ACC112 (cell line): ENCODE measurements around the gene ADPRHL1.

ENCODE experiments used
- H2AFZ ChIP-seq: fragments of 200-600 bp; sonication (generic); one replicate; pipeline ENCODE4 v1.6.0; 2017; ENCODE audit warnings: antibody characterized with exemption, low read length; ENCODE audit not compliant: unreplicated experiment
- H3K27ac ChIP-seq: fragments of 200-600 bp; sonication (generic); 2 replicates; pipeline ENCODE4 v1.5.1; 2014; ENCODE audit warnings: low read depth, mild to moderate bottlenecking, antibody characterized with exemption, low read length, moderate library complexity
- H3K27me3 ChIP-seq: fragments of 200-600 bp; sonication (generic); 2 replicates; pipeline ENCODE4 v1.6.1; 2014; ENCODE audit warnings: mild to moderate bottlenecking, antibody characterized with exemption, low read length, moderate library complexity, mixed read lengths; ENCODE audit not compliant: insufficient read depth
- H3K36me3 ChIP-seq: fragments of 200-600 bp; sonication (generic); 2 replicates; pipeline ENCODE4 v1.6.1; 2016; ENCODE audit warnings: mild to moderate bottlenecking, antibody characterized with exemption, low read length, moderate library complexity, mixed read lengths; ENCODE audit not compliant: insufficient read depth
- H3K4me1 ChIP-seq: fragments of 200-600 bp; sonication (generic); one replicate; pipeline ENCODE4 v1.6.1; 2016; ENCODE audit warnings: low read length, mixed read lengths; ENCODE audit not compliant: insufficient read depth, unreplicated experiment, control insufficient read depth
- H3K4me3 ChIP-seq: fragments of 200-600 bp; sonication (generic); 2 replicates; pipeline ENCODE4 v1.5.1; 2014; ENCODE audit warnings: mild to moderate bottlenecking, low read depth, low read length
- H3K79me2 ChIP-seq: fragments of 200-600 bp; sonication (generic); one replicate; pipeline ENCODE4 v1.6.0; 2016; ENCODE audit warnings: low read length; ENCODE audit not compliant: control insufficient read depth, unreplicated experiment, insufficient read depth

The ADPRHL1 gene

DNA sequence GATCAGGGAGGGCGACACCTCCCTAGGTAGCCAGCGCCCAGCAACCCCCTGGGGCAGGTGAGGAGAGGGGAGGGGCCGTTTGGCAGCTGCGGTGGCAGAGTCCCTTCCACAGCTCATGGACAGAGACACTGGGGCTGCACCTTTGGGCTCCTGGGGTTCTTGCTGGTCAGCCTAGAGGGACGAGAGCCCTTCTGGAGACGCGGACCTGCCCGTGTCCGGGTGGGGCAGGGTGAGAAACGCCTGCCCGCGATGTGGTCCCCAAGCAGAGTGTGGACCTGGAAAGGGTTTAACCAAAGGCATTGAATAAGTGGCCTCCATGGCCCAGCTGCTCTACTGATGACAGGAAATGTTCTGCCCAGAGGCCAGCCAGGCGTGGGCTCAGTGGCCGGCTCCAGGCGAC, 38.3 kb downstream of the ADPRHL1 start:
- no peak overlapping the region for H3K27ac ChIP-seq
- H3K27me3 ChIP-seq: no peaks in the 10 kb centered on the region
- no peak overlapping the region for H3K4me3 ChIP-seq
- H3K4me1 ChIP-seq: peaks cover 19% of the 10 kb centered on the region
- no peak overlapping the region for H2AFZ ChIP-seq
- no peaks in the 10 kb centered on the region for H3K36me3 ChIP-seq
- H3K79me2 ChIP-seq: no peaks in the 10 kb centered on the region

DNA sequence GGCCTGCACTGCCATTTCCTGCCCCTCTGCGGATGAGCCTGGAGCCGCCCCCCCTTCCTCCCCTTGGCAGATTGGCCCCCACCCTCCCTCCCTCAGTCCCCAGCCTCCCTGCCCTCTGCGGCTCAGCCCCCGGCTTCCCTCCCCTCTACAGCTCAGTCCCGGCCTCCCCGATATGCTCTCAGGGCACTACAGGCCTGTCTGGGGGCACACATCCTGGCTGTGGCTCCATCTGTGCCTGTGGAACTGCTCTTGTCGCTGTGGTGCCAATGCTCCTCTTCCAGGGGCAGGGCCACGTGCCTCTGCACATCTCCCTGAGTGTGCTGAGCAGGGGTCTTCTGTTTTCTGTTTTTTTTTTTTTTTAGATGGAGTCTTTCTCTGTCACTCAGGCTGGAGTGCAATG, 39.0 kb downstream of the ADPRHL1 start:
- Histone ChIP-seq H2AFZ (no peak overlapping the region), H3K27ac (no peak overlapping the region), H3K36me3 (no peaks in the 10 kb centered on the region), H3K4me1 (peaks cover 21% of the 10 kb centered on the region), H3K4me3 (no peak overlapping the region), H3K79me2 (no peaks in the 10 kb centered on the region), H3K27me3 (no peaks in the 10 kb centered on the region)

DNA sequence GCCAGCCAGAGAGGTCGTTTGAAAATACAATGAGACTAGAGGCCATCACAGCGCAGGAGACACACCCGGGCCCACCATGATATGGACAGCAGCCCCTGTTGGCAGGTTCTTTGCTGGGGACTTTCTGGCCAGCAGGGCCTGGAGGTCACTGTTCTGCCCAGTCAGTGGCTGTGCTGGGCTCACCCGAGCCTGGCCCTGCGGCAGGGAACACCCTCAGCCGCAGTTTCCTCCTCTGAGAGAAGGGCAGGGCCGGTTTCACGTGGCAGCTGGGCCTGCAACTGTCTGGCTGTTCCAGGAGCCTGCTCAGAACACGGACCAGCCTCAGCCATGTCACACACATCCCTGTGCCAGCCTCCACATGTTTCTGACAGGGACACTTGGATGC, 39.4 kb downstream of the ADPRHL1 start:
- no peaks in the 10 kb centered on the region for H3K36me3 ChIP-seq
- no peak overlapping the region for H3K27ac ChIP-seq
- H2AFZ ChIP-seq: peak overlapping the region; percentile 45
- H3K4me3 ChIP-seq: no peak overlapping the region
- H3K4me1 ChIP-seq: peaks cover 21% of the 10 kb centered on the region
- no peaks in the 10 kb centered on the region for H3K79me2 ChIP-seq
- H3K27me3 ChIP-seq: no peaks in the 10 kb centered on the region

DNA sequence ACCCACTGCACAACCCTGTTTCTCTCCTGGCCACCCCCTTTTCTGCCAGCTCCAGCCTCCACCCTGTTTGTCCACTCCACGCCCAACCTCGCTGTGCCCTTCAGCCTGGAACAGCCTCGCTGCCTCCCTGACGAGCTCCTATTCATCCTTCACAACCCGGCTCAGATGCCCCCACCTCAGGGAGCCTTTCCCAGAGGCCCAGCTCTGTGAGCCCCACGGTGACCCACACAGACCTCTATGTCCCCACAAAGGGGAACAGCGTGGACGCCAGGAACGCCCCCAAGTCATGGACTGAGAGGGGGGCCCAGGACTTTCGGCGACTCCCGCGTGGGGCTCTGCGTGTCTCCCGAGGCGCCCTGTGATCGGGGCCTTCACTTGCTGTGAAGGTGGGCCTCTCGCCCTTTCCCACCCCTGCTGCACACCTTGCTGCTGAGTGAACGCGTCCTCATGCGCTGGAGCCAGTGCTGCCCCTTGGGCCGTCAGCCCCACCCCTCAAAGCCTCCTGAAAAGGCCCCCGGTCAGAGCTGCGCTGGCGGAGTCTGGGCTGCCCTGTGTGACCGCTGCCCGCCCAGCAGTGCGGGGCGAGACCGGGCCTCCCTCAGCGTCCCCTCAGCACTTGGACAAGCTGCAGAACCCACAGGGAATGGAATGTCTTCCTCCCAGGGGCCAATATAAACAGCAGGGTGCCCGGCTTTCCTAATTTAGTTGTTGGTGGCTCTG, 40.0 kb downstream of the ADPRHL1 start:
- Histone ChIP-seq H3K36me3 (no peaks in the 10 kb centered on the region), H3K27me3 (no peaks in the 10 kb centered on the region), H3K4me3 (no peak overlapping the region), H3K79me2 (no peaks in the 10 kb centered on the region), H3K4me1 (peaks cover 21% of the 10 kb centered on the region), H3K27ac (no peak overlapping the region), H2AFZ (peak overlapping the region; percentile 45)

DNA sequence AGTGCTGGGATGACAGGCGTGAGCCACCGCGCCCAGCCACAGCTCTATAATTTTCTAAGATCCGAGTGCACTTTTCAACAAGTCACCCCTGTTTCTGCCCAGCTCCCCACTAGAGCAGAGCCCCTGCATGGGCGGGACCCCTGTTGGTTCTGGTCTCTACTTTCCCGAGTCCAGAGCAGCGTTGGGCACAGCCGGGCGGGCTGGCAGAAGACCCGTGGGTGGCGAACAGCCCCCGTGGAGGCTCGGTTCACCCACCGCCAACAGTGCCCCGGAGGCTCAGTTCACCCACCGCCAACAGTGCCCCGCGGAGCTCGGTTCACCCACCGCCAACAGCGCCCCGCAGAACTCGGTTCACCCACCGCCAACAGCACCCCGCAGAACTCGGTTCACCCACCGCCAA, 40.8 kb downstream of the ADPRHL1 start:
- Histone ChIP-seq H3K27ac (no peak overlapping the region), H3K4me1 (peaks cover 21% of the 10 kb centered on the region), H3K36me3 (no peaks in the 10 kb centered on the region), H3K79me2 (no peaks in the 10 kb centered on the region), H3K27me3 (no peaks in the 10 kb centered on the region), H2AFZ (no peak overlapping the region), H3K4me3 (no peak overlapping the region)

DNA sequence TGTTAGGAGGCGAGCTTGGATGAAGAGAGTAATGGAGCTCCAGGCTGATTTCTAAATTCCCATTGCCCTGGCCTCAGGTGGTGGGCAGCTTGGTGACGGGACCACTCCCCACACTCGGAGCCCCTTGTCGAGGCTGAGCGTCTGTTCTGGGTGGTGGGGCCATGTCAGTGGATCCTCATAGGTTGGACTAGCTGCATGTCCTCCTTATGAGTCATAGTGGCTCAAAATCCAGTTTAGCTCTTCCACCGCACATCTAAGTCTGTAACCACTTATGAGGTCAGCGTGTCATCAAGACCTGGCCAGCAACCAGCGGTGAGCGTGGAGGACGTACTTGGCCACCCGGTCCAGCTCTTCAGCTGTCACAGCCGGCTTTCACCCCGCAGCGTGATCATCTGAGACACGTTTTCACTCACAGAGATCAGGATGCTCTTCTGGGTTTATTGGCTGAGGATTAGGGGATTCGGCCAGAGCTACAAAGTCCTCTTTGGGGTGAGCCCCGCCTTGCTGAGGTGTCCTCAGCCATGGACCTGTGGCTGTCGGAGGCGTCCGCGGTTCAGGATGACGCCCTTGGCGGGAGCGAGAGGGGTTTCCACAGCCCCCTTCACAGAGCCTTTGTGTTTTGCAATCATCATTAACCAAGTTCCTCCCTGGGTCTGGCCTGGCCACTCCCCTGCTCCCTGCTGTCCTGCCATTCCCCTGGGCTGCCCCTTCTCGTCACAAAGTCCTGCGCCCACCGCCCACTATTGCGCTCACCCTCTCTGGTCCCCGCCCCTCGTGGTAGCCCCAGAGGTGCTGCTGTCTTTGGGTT, 41.9 kb downstream of the ADPRHL1 start:
- H3K27ac ChIP-seq: peak overlapping the region; percentile 95
- no peaks in the 10 kb centered on the region for H3K36me3 ChIP-seq
- peaks cover 21% of the 10 kb centered on the region for H3K4me1 ChIP-seq
- H3K27me3 ChIP-seq: no peaks in the 10 kb centered on the region
- H2AFZ ChIP-seq: no peak overlapping the region
- H3K79me2 ChIP-seq: no peaks in the 10 kb centered on the region
- H3K4me3 ChIP-seq: peak overlapping the region; percentile 58

DNA sequence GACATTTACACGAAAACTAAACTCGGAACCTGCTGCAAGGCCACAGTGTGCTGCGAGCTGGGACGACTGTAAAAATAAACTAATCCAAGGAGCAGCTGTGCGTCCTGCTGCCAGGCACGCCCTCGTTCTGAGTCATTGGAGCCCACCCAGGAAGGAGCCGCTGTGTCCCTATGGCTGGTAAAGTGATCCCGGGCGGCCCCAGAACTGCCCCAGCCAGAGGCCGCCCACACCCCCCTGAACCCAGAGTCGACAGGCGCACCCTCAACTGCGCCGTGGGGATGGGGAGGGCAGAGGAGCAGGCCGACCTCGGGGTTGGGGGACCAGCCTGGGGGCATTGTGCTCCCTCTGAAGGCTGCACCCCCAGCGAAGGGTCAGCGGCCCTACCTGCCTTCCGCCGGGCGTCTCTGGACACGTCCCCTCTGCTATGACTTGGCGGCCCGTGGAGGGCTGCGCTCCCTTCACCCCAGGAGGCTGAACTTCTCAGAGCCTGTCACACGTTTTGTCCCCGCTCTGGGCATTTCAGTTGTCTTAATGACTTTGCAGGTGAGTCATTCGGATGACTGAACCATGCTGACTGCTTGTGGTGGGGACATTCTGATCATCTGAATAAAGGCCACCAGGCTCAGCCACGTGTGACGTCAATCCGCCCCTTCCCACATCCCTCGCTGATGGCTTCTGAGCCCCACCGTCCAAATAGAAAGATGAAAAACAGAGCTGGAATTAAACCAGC, 42.7 kb downstream of the ADPRHL1 start:
- no peaks in the 10 kb centered on the region for H3K27me3 ChIP-seq
- peaks cover 21% of the 10 kb centered on the region for H3K4me1 ChIP-seq
- H3K79me2 ChIP-seq: no peaks in the 10 kb centered on the region
- H3K4me3 ChIP-seq: peak overlapping the region; percentile 58
- peak overlapping the region; percentile 95 for H3K27ac ChIP-seq
- H3K36me3 ChIP-seq: no peaks in the 10 kb centered on the region
- no peak overlapping the region for H2AFZ ChIP-seq

DNA sequence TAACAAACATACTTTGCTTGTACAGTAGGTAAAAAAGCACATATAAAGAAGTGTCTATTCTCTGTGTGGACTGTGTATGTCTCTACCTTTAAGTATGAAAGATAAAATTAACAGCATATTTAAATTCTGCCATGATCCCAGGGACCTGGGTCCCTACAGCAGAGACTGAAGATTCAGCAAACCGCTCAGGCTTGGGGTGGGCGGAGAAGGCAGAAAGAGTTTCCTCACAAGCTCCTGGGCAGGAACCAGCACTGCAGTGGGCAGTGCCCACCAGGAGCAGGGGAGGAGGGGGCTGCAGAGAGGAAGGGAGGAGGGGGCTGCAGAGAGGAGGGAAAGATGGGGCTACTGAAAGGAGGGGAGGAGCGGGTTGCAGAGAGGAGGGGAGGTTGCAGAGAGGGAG, 44.7 kb downstream of the ADPRHL1 start:
- Histone ChIP-seq H3K27me3 (no peaks in the 10 kb centered on the region), H3K27ac (no peak overlapping the region), H3K79me2 (no peaks in the 10 kb centered on the region), H3K4me1 (peaks cover 21% of the 10 kb centered on the region), H3K4me3 (no peak overlapping the region), H3K36me3 (no peaks in the 10 kb centered on the region), H2AFZ (no peak overlapping the region)

DNA sequence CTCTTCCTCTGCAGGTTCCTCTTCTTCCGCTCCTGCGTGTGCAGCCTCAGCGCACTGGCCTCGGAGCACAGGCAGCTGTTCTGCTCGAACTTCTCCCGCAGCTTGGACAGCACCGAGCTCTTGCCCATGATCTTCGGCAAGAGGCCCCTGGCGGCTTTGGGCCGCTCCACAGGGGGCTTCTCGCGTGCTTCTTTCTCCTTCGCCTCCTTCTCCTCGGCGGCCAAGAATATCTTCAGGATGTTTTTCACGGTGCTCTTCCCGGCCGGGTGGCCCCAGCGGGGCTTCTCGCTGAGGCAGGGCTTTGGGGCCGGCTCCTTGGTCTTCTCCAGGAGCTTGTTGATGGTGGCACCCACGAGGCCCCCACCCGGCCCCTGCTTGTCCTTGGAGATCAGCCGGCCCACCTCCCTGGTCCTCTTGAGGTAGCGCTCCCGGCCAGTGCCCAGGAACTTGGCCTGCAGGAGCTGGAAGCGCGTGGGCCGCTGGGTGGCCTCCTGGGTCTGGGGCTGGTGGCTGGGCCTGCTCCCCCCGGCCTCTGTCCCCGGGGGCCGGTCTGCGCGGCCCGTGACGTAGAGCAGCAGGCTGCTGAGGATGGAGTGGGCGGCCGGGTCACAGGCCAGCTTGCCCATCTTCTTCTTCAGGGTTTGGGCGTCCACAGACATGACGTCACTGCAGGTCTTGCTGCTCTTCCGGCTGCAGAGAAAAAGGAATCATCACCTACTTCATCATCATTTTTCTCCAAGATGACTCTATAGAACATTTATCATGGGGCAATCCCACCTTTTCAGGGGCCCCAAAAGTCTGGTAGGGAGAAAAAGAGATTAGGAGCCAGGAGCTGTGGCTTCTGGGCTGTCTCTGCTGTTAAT, 45.5 kb downstream of the ADPRHL1 start:
- no peak overlapping the region for H3K4me3 ChIP-seq
- no peaks in the 10 kb centered on the region for H3K36me3 ChIP-seq
- peaks cover 21% of the 10 kb centered on the region for H3K4me1 ChIP-seq
- no peaks in the 10 kb centered on the region for H3K79me2 ChIP-seq
- H3K27ac ChIP-seq: no peak overlapping the region
- no peaks in the 10 kb centered on the region for H3K27me3 ChIP-seq
- H2AFZ ChIP-seq: no peak overlapping the region

DNA sequence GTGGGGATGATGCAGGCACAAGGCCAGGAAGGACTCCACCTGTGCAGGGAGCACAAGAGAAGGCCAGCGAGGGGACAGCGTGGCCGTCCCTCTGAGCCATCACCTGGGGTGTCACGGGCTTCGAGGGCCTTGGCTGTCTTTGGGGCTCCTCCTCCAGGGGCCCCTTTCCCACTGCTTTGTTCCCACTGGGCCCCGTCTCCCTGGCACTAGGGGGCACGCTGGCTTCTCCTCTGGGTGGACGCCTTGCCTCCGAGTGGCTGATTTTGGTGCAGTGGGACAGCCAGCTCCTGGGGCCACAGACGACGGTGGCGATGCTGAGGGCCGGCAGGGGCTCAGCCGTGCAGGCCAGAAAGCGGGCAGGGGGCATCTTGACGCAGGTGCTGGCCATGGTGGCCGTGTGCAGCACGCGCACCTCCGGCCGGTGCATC, 46.2 kb downstream of the ADPRHL1 start:
- no peaks in the 10 kb centered on the region for H3K79me2 ChIP-seq
- no peaks in the 10 kb centered on the region for H3K27me3 ChIP-seq
- H3K36me3 ChIP-seq: no peaks in the 10 kb centered on the region
- H3K4me1 ChIP-seq: peaks cover 21% of the 10 kb centered on the region
- no peak overlapping the region for H2AFZ ChIP-seq
- no peak overlapping the region for H3K27ac ChIP-seq
- no peak overlapping the region for H3K4me3 ChIP-seq
